MG63 (cell line): ENCODE results near the gene PACS2. TPM values are rescaled to one million over a fixed set of nuclear protein-coding genes. Genes with fewer than 3 reads are reported as not detected.

Experiments
- DNase-seq: peaks from one replicate; pipeline ENCODE4 v3.0.0-alpha.2; 2020
- H3K27me3 ChIP-seq: fragments of 250-450 bp; sonication (Bioruptor Pico); 2 replicates; pipeline ENCODE4 v1.5.1; 2020; ENCODE audit warnings: mild to moderate bottlenecking, moderate library complexity
- H3K36me3 ChIP-seq: fragments of 250-450 bp; sonication (Bioruptor Pico); 2 replicates; pipeline ENCODE4 v1.5.1; 2020; ENCODE audit warnings: mild to moderate bottlenecking, moderate library complexity
- H3K4me3 ChIP-seq: fragments of 250-450 bp; sonication (Bioruptor Pico); 2 replicates; pipeline ENCODE4 v1.5.1; 2020; ENCODE audit warnings: mild to moderate bottlenecking, moderate library complexity
- H3K9me3 ChIP-seq: fragments of 250-450 bp; sonication (Bioruptor Pico); 2 replicates; pipeline ENCODE4 v1.5.1; 2020; ENCODE audit warnings: mild to moderate bottlenecking, moderate library complexity
- total RNA-seq: library from RNA; depleted of rRNA; stranded (reverse); fragments of >200 nt; shearing (Covaris generic); gene quantifications from 2 replicates; pipeline ENCODE4 v1.2.3, GENCODE V29; 2014; ENCODE audit warnings: low replicate concordance; rRNA removed

The PACS2 gene
- total RNA-seq, 1 experiment from 2014 or later = 18.6 TPM

- Histone ChIP-seq H3K9me3 (no peaks in the 10 kb centered on the region), H3K27me3 (no peaks in the 10 kb centered on the region), H3K4me3 (no peak overlapping the region), H3K36me3 (peaks cover 5% of the 10 kb centered on the region)
- no peak for DNase-seq
Measured at GRCh38 chr14:105437723-105438500, 123.4 kb downstream of the PACS2 start.

GRCh38 chr14:105439179-105439578 lies 124.6 kb downstream of the PACS2 start:
- no peak for DNase-seq
- Histone ChIP-seq H3K27me3 (no peaks in the 10 kb centered on the region), H3K36me3 (peaks cover 5% of the 10 kb centered on the region), H3K4me3 (no peak overlapping the region), H3K9me3 (no peaks in the 10 kb centered on the region)

GRCh38 chr14:105439710-105440553 lies 125.4 kb downstream of the PACS2 start:
- H3K9me3 ChIP-seq = no peaks in the 10 kb centered on the region
- no peaks in the 10 kb centered on the region for H3K27me3 ChIP-seq
- peaks cover 5% of the 10 kb centered on the region for H3K36me3 ChIP-seq
- H3K4me3 ChIP-seq = no peak overlapping the region
- peak; percentile 25 for DNase-seq

- H3K27me3 ChIP-seq = no peaks in the 10 kb centered on the region
- no peak for DNase-seq
- H3K4me3 ChIP-seq = no peak overlapping the region
- no peaks in the 10 kb centered on the region for H3K9me3 ChIP-seq
- H3K36me3 ChIP-seq = peaks cover 5% of the 10 kb centered on the region
Measured at GRCh38 chr14:105440554-105440900, 126.0 kb downstream of the PACS2 start.

GRCh38 chr14:105440992-105441391 lies 126.4 kb downstream of the PACS2 start:
- Histone ChIP-seq H3K9me3 (no peaks in the 10 kb centered on the region), H3K36me3 (peaks cover 5% of the 10 kb centered on the region), H3K27me3 (no peaks in the 10 kb centered on the region), H3K4me3 (no peak overlapping the region)
- no peak for DNase-seq

GRCh38 chr14:105442125-105442524 lies 127.6 kb downstream of the PACS2 start:
- Histone ChIP-seq H3K9me3 (no peaks in the 10 kb centered on the region), H3K4me3 (no peak overlapping the region), H3K27me3 (no peaks in the 10 kb centered on the region), H3K36me3 (peaks cover 5% of the 10 kb centered on the region)
- DNase-seq = no peak

- H3K27me3 ChIP-seq = no peaks in the 10 kb centered on the region
- no peaks in the 10 kb centered on the region for H3K9me3 ChIP-seq
- no peak for DNase-seq
- peaks cover 5% of the 10 kb centered on the region for H3K36me3 ChIP-seq
- H3K4me3 ChIP-seq = no peak overlapping the region
Measured at GRCh38 chr14:105442834-105443233, 128.3 kb downstream of the PACS2 start.

GRCh38 chr14:105444859-105445258 lies 130.3 kb downstream of the PACS2 start:
- Histone ChIP-seq H3K9me3 (no peaks in the 10 kb centered on the region), H3K36me3 (peaks cover 5% of the 10 kb centered on the region), H3K27me3 (no peaks in the 10 kb centered on the region), H3K4me3 (no peak overlapping the region)
- DNase-seq = no peak

GRCh38 chr14:105445290-105445689 lies 130.7 kb downstream of the PACS2 start:
- DNase-seq = no peak
- Histone ChIP-seq H3K9me3 (no peaks in the 10 kb centered on the region), H3K4me3 (no peak overlapping the region), H3K36me3 (peaks cover 5% of the 10 kb centered on the region), H3K27me3 (no peaks in the 10 kb centered on the region)

GRCh38 chr14:105445901-105446845 lies 131.6 kb downstream of the PACS2 start:
- Histone ChIP-seq H3K9me3 (no peaks in the 10 kb centered on the region), H3K4me3 (no peak overlapping the region), H3K36me3 (peaks cover 3% of the 10 kb centered on the region; the same call in 1 of the 2 replicates), H3K27me3 (no peaks in the 10 kb centered on the region)
- no peak for DNase-seq

GRCh38 chr14:105446971-105447370 lies 132.4 kb downstream of the PACS2 start:
- Histone ChIP-seq H3K27me3 (no peaks in the 10 kb centered on the region), H3K4me3 (no peak overlapping the region), H3K36me3 (peaks cover under 1% of the 10 kb centered on the region), H3K9me3 (no peaks in the 10 kb centered on the region)
- no peak for DNase-seq

Other genes with a start within 250 kb of the PACS2 start
- gene GPR132, start 249.3 kb upstream of the PACS2 start, total RNA-seq = not detected in 2 replicates
- 3.1 and 12.4 TPM in 2 replicates for gene JAG2, start 146.0 kb upstream of the PACS2 start, total RNA-seq
- gene NUDT14, start 133.4 kb upstream of the PACS2 start, total RNA-seq = 10.0 and 18.7 TPM in 2 replicates
- 21.3 and 25.1 TPM in 2 replicates for gene BTBD6, start 66.2 kb upstream of the PACS2 start, total RNA-seq
- gene BRF1, start 13.7 kb upstream of the PACS2 start, total RNA-seq = 21.0 and 25.0 TPM in 2 replicates
- gene TEX22, start 83.8 kb downstream of the PACS2 start, total RNA-seq = 0.22 and 0.63 TPM in 2 replicates
- 20.6 and 46.5 TPM in 2 replicates for gene MTA1, start 105.1 kb downstream of the PACS2 start, total RNA-seq
- gene CRIP2, start 160.1 kb downstream of the PACS2 start, total RNA-seq = 129 and 270 TPM in 2 replicates
- 17.3 TPM in 1 of 2 replicates, not detected in the other for gene CRIP1, start 172.1 kb downstream of the PACS2 start, total RNA-seq
- gene TEDC1, start 176.5 kb downstream of the PACS2 start, total RNA-seq = 29.3 and 58.1 TPM in 2 replicates
- gene TMEM121, start 211.8 kb downstream of the PACS2 start, total RNA-seq = 7.1 and 17.0 TPM in 2 replicates